Activated naive CD4-positive, alpha-beta T cell treated with anti-CD3 and anti-CD28 coated beads for 36 hours (primary cell): Measurements from ENCODE around the gene ZNF329. TPM values are rescaled to one million over a fixed set of nuclear protein-coding genes. Genes with fewer than 3 reads are reported as not detected.

Experiments
- CTCF ChIA-PET: fragments of 350-600 bp; sonication (Branson Sonifier 250); formaldehyde crosslinking; loops from one replicate; lab custom pipeline; 2021; ENCODE audit warnings: antibody characterized with exemption; lab: Charles Lee
- DNase-seq: peaks from one replicate; pipeline ENCODE4 v3.0.0-alpha.2; 2020
- H3K27ac Mint-ChIP-seq: one replicate; pipeline ENCODE4 v1.8.0; 2021; ENCODE audit warnings: mild to moderate bottlenecking, mixed read lengths
- H3K27me3 Mint-ChIP-seq: one replicate; pipeline ENCODE4 v1.8.0; 2021; ENCODE audit warnings: low read depth, mixed read lengths
- H3K36me3 Mint-ChIP-seq: one replicate; pipeline ENCODE4 v1.8.0; 2021; ENCODE audit warnings: low read depth, mixed read lengths
- H3K4me1 Mint-ChIP-seq: one replicate; pipeline ENCODE4 v1.8.0; 2021; ENCODE audit warnings: low read depth, mixed read lengths
- H3K4me3 Mint-ChIP-seq: one replicate; pipeline ENCODE4 v1.8.0; 2021; ENCODE audit warnings: mild to moderate bottlenecking, moderate library complexity, mixed read lengths
- H3K9me3 Mint-ChIP-seq: one replicate; pipeline ENCODE4 v1.8.0; 2021; ENCODE audit warnings: mixed read lengths
- intact Hi-C: fragments of 100-400 bp; cut with micrococcal nuclease; formaldehyde crosslinking; loops from one replicate; pipeline ENCODE4 v1.15.1; 2023
- total RNA-seq, 2 experiments: library from RNA; stranded (reverse); gene quantifications; one replicate each; pipeline ENCODE4 v1.2.3, GENCODE V29; 2021

The ZNF329 gene
- 1 to 10 TPM; 4.3 to 4.8 TPM for total RNA-seq

- peaks cover 11% of the 10 kb centered on the region for H3K36me3 Mint-ChIP-seq
- H3K27ac Mint-ChIP-seq = peak within 1 kb of the TSS; percentile 86
- peaks cover 12% of the 10 kb centered on the region for H3K9me3 Mint-ChIP-seq
- no peaks in the 10 kb centered on the region for H3K27me3 Mint-ChIP-seq
- intact Hi-C loops = loop anchor here (1.0 to 10.0 kb wide), 5 partner anchors 33 to 676 kb away; partner anchors contain the start of genes ZNF256, ZNF274, ZNF416 and ZNF552
- H3K4me3 Mint-ChIP-seq = peak within 1 kb of the TSS; percentile 90
- DNase-seq = peak; percentile 93
- peaks cover 24% of the 10 kb centered on the region for H3K4me1 Mint-ChIP-seq
- CTCF ChIA-PET = no interaction called here
These were observed at the start of gene ZNF329 for GRCh38 chr19:58150328-58150921. Gene ZNF329, minus strand, starts transcription at chr19:58150789. Its CDS starts 21,286 bp downstream, at chr19:58129503.

- no peak for DNase-seq
- Mint-ChIP-seq H3K36me3 (peaks cover 90% of the 10 kb centered on the region), H3K27ac (no peak overlapping the region), H3K27me3 (no peaks in the 10 kb centered on the region), H3K9me3 (peaks cover 76% of the 10 kb centered on the region), H3K4me1 (no peaks in the 10 kb centered on the region), H3K4me3 (no peak overlapping the region)
- intact Hi-C loops = no loop called here
- CTCF ChIA-PET = interaction anchor here (0.7 kb wide), 1 partner anchor 40 kb away, joined by 3 read pairs; no protein-coding TSS in a partner anchor
These were observed 46.5 kb upstream of the ZNF329 start for GRCh38 chr19:58196901-58197616.

- peaks cover 47% of the 10 kb centered on the region for H3K9me3 Mint-ChIP-seq
- CTCF ChIA-PET = no interaction called here
- intact Hi-C loops = loop anchor here (1.0 to 2.0 kb wide), 11 partner anchors 29 to 904 kb away; partner anchors contain the start of genes ERVK3-1, ZNF132, ZNF329 and ZNF460
These were observed 33.2 kb upstream of the ZNF329 start for GRCh38 chr19:58183817-58184215.

GRCh38 chr19:58182989-58183816, 32.6 kb upstream of the ZNF329 start, which contains the start of gene ZNF274:
Gene ZNF274, plus strand, starts transcription at chr19:58183061. Its CDS starts 905 bp downstream, at chr19:58183966.
- DNase-seq = peak; percentile 94
- intact Hi-C loops = loop anchor here (1.0 to 2.0 kb wide), 16 partner anchors 28 to 903 kb away; partner anchors contain the start of genes ERVK3-1, ZBTB45, ZNF132 and ZNF324B
- Mint-ChIP-seq H3K36me3 (peaks cover 66% of the 10 kb centered on the region), H3K4me1 (peaks cover 13% of the 10 kb centered on the region), H3K9me3 (peaks cover 46% of the 10 kb centered on the region), H3K27ac (peak within 1 kb of the TSS; percentile 94), H3K4me3 (peak within 1 kb of the TSS; percentile 82), H3K27me3 (no peaks in the 10 kb centered on the region)
- CTCF ChIA-PET = no interaction called here

More at GRCh38 chr19:58183817-58184215, 33.2 kb upstream of the ZNF329 start:
- no peak for DNase-seq
- Mint-ChIP-seq H3K4me1 (peaks cover 13% of the 10 kb centered on the region), H3K36me3 (peaks cover 70% of the 10 kb centered on the region), H3K27ac (peak overlapping the region; percentile 94), H3K27me3 (no peaks in the 10 kb centered on the region), H3K4me3 (peak overlapping the region; percentile 82)

- H3K27me3 Mint-ChIP-seq = no peaks in the 10 kb centered on the region
- peaks cover 65% of the 10 kb centered on the region for H3K36me3 Mint-ChIP-seq
- H3K9me3 Mint-ChIP-seq = peaks cover 46% of the 10 kb centered on the region
- CTCF ChIA-PET = interaction anchor here (0.9 to 1.0 kb wide), 2 partner anchors 124 to 180 kb away, joined by 3 to 4 read pairs; partner anchors contain the start of gene ZNF497
- intact Hi-C loops = loop anchor here (1.0 to 2.0 kb wide), 6 partner anchors 28 to 655 kb away; partner anchors contain the start of genes ZBTB45, ZNF324B, ZNF549 and ZNF551
- peak overlapping the region; percentile 94 for H3K27ac Mint-ChIP-seq
- H3K4me1 Mint-ChIP-seq = peaks cover 13% of the 10 kb centered on the region
- peak; percentile 95 for DNase-seq
- H3K4me3 Mint-ChIP-seq = peak overlapping the region; percentile 82
These were observed 32.0 kb upstream of the ZNF329 start for GRCh38 chr19:58182577-58182988.

GRCh38 chr19:58181902-58182576, 31.4 kb upstream of the ZNF329 start:
- Mint-ChIP-seq H3K4me3 (peak overlapping the region; percentile 82), H3K36me3 (peaks cover 65% of the 10 kb centered on the region), H3K27ac (peak overlapping the region; percentile 94), H3K27me3 (no peaks in the 10 kb centered on the region), H3K4me1 (peaks cover 13% of the 10 kb centered on the region), H3K9me3 (peaks cover 47% of the 10 kb centered on the region)
- peak; percentile 83 for DNase-seq
- CTCF ChIA-PET = interaction anchor here (0.6 to 1.0 kb wide), 5 partner anchors 125 to 581 kb away, joined by 3 to 4 read pairs (median 3); partner anchors contain the start of gene ZNF497
- intact Hi-C loops = loop anchor here (1.0 to 2.0 kb wide), 6 partner anchors 27 to 655 kb away; partner anchors contain the start of genes ZBTB45, ZNF324B, ZNF549 and ZNF551

- H3K9me3 Mint-ChIP-seq = peaks cover 57% of the 10 kb centered on the region
- H3K27ac Mint-ChIP-seq = no peak overlapping the region
- no peak for DNase-seq
- H3K4me3 Mint-ChIP-seq = no peak overlapping the region
- H3K4me1 Mint-ChIP-seq = no peaks in the 10 kb centered on the region
- no peaks in the 10 kb centered on the region for H3K27me3 Mint-ChIP-seq
- intact Hi-C loops = no loop called here
- H3K36me3 Mint-ChIP-seq = peaks cover 23% of the 10 kb centered on the region
- CTCF ChIA-PET = no interaction called here
These were observed 20.3 kb upstream of the ZNF329 start for GRCh38 chr19:58170860-58171259.

GRCh38 chr19:58166708-58167280, 16.2 kb upstream of the ZNF329 start:
- H3K27me3 Mint-ChIP-seq = no peaks in the 10 kb centered on the region
- H3K27ac Mint-ChIP-seq = no peak overlapping the region
- no peak overlapping the region for H3K4me3 Mint-ChIP-seq
- CTCF ChIA-PET = interaction anchor here (0.7 kb wide), 1 partner anchor 8 kb away, joined by 3 read pairs; no protein-coding TSS in a partner anchor
- H3K9me3 Mint-ChIP-seq = peaks cover 64% of the 10 kb centered on the region
- no peak for DNase-seq
- peaks cover 26% of the 10 kb centered on the region for H3K36me3 Mint-ChIP-seq
- intact Hi-C loops = no loop called here
- H3K4me1 Mint-ChIP-seq = no peaks in the 10 kb centered on the region

GRCh38 chr19:58166268-58166667, 15.7 kb upstream of the ZNF329 start:
- peaks cover 65% of the 10 kb centered on the region for H3K9me3 Mint-ChIP-seq
- no peak overlapping the region for H3K27ac Mint-ChIP-seq
- DNase-seq = no peak
- H3K27me3 Mint-ChIP-seq = no peaks in the 10 kb centered on the region
- intact Hi-C loops = no loop called here
- H3K36me3 Mint-ChIP-seq = peaks cover 27% of the 10 kb centered on the region
- H3K4me1 Mint-ChIP-seq = no peaks in the 10 kb centered on the region
- no peak overlapping the region for H3K4me3 Mint-ChIP-seq
- CTCF ChIA-PET = no interaction called here

- no peak for DNase-seq
- peaks cover 11% of the 10 kb centered on the region for H3K4me1 Mint-ChIP-seq
- peaks cover 4% of the 10 kb centered on the region for H3K36me3 Mint-ChIP-seq
- no peak overlapping the region for H3K4me3 Mint-ChIP-seq
- H3K9me3 Mint-ChIP-seq = peaks cover 9% of the 10 kb centered on the region
- no peak overlapping the region for H3K27ac Mint-ChIP-seq
- CTCF ChIA-PET = interaction anchor here (0.5 kb wide), 1 partner anchor 39 kb away, joined by 3 read pairs; no protein-coding TSS in a partner anchor
- intact Hi-C loops = loop anchor here (10.0 kb wide), 2 partner anchors 342 to 682 kb away; partner anchors contain the start of genes ZNF552 and ZNF772
- no peaks in the 10 kb centered on the region for H3K27me3 Mint-ChIP-seq
These were observed 6.6 kb upstream of the ZNF329 start for GRCh38 chr19:58157045-58157728.
